NCI-H187 treated with DMSO at 0.1 percent for 48 hours (cell line): Measurements from ENCODE around the gene RNU1-1.
"Not testable (repeated sequence)": the region's sequence is repeated elsewhere in the genome, so short reads cannot be mapped to it uniquely, and the experiment has no call there.

Source experiments
- DNase-seq: peaks from one replicate; lab custom pipeline; 2025; lab: John Stamatoyannopoulos, UW

RNU1-1 gene

GRCh38 chr1:16493731-16494130 lies 20.4 kb downstream of the RNU1-1 start:
- not testable (repeated sequence) for DNase-seq

- DNase-seq, result not testable (repeated sequence)
These were observed 21.1 kb downstream of the RNU1-1 start for GRCh38 chr1:16492937-16493336.

GRCh38 chr1:16491056-16491675 lies 22.9 kb downstream of the RNU1-1 start:
- no peak for DNase-seq

GRCh38 chr1:16489195-16489880 lies 24.7 kb downstream of the RNU1-1 start:
- not testable (repeated sequence) for DNase-seq

- DNase-seq, result not testable (repeated sequence)
These were observed 27.1 kb downstream of the RNU1-1 start for GRCh38 chr1:16487011-16487410.

GRCh38 chr1:16486316-16486715 lies 27.8 kb downstream of the RNU1-1 start:
- not testable (repeated sequence) for DNase-seq

GRCh38 chr1:16484931-16485330 lies 29.2 kb downstream of the RNU1-1 start:
- no peak for DNase-seq

GRCh38 chr1:16484501-16484835 lies 29.6 kb downstream of the RNU1-1 start:
- DNase-seq, result no peak

- DNase-seq, result not testable (repeated sequence)
These were observed 30.2 kb downstream of the RNU1-1 start for GRCh38 chr1:16483639-16484500.

GRCh38 chr1:16483146-16483545 lies 30.9 kb downstream of the RNU1-1 start:
- not testable (repeated sequence) for DNase-seq

- DNase-seq, result no peak
These were observed 36.0 kb downstream of the RNU1-1 start for GRCh38 chr1:16478091-16478490.

- DNase-seq, result not testable (repeated sequence)
These were observed 38.0 kb downstream of the RNU1-1 start for GRCh38 chr1:16475771-16476770.

GRCh38 chr1:16474891-16475290 lies 39.2 kb downstream of the RNU1-1 start:
- DNase-seq, result not testable (repeated sequence)

GRCh38 chr1:16474166-16474800 lies 39.8 kb downstream of the RNU1-1 start:
- DNase-seq, result no peak

GRCh38 chr1:16468558-16468957 lies 45.5 kb downstream of the RNU1-1 start:
- no peak for DNase-seq

GRCh38 chr1:16464917-16465625 lies 49.0 kb downstream of the RNU1-1 start:
- no peak for DNase-seq
